ENCODE results near the gene USH1C.

The USH1C gene

GRCh38 chr11:17516551-17517150 is 27.6 kb downstream of the USH1C start:
- Histone ChIP-seq H3K27ac (ENCODE audit: insufficient read depth, low read length, poor library complexity, severe bottlenecking) (no peak overlapping the region), H3K4me3 (ENCODE audit: insufficient read depth, low read depth, low read length, poor library complexity, severe bottlenecking) (no peak overlapping the region), H3K27me3 (replicated peaks; ENCODE audit: control insufficient read depth, insufficient read depth, low read length, poor library complexity, severe bottlenecking) (no peaks in the 10 kb centered on the region), H3K9me3 (ENCODE audit: control insufficient read depth, low read length) (no peaks in the 10 kb centered on the region), H3K4me1 (ENCODE audit: control insufficient read depth, insufficient read depth, low read length, poor library complexity, severe bottlenecking) (no peaks in the 10 kb centered on the region), H3K36me3 (ENCODE audit: control insufficient read depth, insufficient read depth, low read length) (no peaks in the 10 kb centered on the region)
- no peak for DNase-seq

GRCh38 chr11:17515443-17516176 is 28.6 kb downstream of the USH1C start:
- Histone ChIP-seq H3K36me3 (ENCODE audit: control insufficient read depth, insufficient read depth, low read length) (no peaks in the 10 kb centered on the region), H3K27ac (ENCODE audit: insufficient read depth, low read length, poor library complexity, severe bottlenecking) (no peak overlapping the region)

GRCh38 chr11:17514476-17514875 is 29.7 kb downstream of the USH1C start:
- no peaks in the 10 kb centered on the region for H3K9me3 ChIP-seq (ENCODE audit: control insufficient read depth, low read length)
- H3K27me3 ChIP-seq (replicated peaks; ENCODE audit: control insufficient read depth, insufficient read depth, low read length, poor library complexity, severe bottlenecking): no peaks in the 10 kb centered on the region
- H3K4me3 ChIP-seq (ENCODE audit: insufficient read depth, low read depth, low read length, poor library complexity, severe bottlenecking): no peak overlapping the region
- no peak for DNase-seq
- no peak overlapping the region for H3K27ac ChIP-seq (ENCODE audit: insufficient read depth, low read length, poor library complexity, severe bottlenecking)
- no peaks in the 10 kb centered on the region for H3K36me3 ChIP-seq (ENCODE audit: control insufficient read depth, insufficient read depth, low read length)
- H3K4me1 ChIP-seq (ENCODE audit: control insufficient read depth, insufficient read depth, low read length, poor library complexity, severe bottlenecking): no peaks in the 10 kb centered on the region

More at GRCh38 chr11:17515443-17516176, 28.6 kb downstream of the USH1C start:
- Histone ChIP-seq H3K9me3 (ENCODE audit: control insufficient read depth, low read length) (no peaks in the 10 kb centered on the region), H3K4me3 (ENCODE audit: insufficient read depth, low read depth, low read length, poor library complexity, severe bottlenecking) (no peak overlapping the region), H3K4me1 (ENCODE audit: control insufficient read depth, insufficient read depth, low read length, poor library complexity, severe bottlenecking) (no peaks in the 10 kb centered on the region), H3K27me3 (replicated peaks; ENCODE audit: control insufficient read depth, insufficient read depth, low read length, poor library complexity, severe bottlenecking) (no peaks in the 10 kb centered on the region)
- DNase-seq: no peak

GRCh38 chr11:17513853-17514252 is 30.4 kb downstream of the USH1C start:
- Histone ChIP-seq H3K4me3 (ENCODE audit: insufficient read depth, low read depth, low read length, poor library complexity, severe bottlenecking) (no peak overlapping the region), H3K4me1 (ENCODE audit: control insufficient read depth, insufficient read depth, low read length, poor library complexity, severe bottlenecking) (no peaks in the 10 kb centered on the region), H3K27me3 (replicated peaks; ENCODE audit: control insufficient read depth, insufficient read depth, low read length, poor library complexity, severe bottlenecking) (no peaks in the 10 kb centered on the region), H3K36me3 (ENCODE audit: control insufficient read depth, insufficient read depth, low read length) (no peaks in the 10 kb centered on the region), H3K9me3 (ENCODE audit: control insufficient read depth, low read length) (no peaks in the 10 kb centered on the region), H3K27ac (ENCODE audit: insufficient read depth, low read length, poor library complexity, severe bottlenecking) (no peak overlapping the region)
- DNase-seq: no peak

- DNase-seq: no peak
- no peak overlapping the region for H3K4me3 ChIP-seq (ENCODE audit: insufficient read depth, low read depth, low read length, poor library complexity, severe bottlenecking)
- no peaks in the 10 kb centered on the region for H3K27me3 ChIP-seq (replicated peaks; ENCODE audit: control insufficient read depth, insufficient read depth, low read length, poor library complexity, severe bottlenecking)
- H3K4me1 ChIP-seq (ENCODE audit: control insufficient read depth, insufficient read depth, low read length, poor library complexity, severe bottlenecking): no peaks in the 10 kb centered on the region
- no peaks in the 10 kb centered on the region for H3K36me3 ChIP-seq (ENCODE audit: control insufficient read depth, insufficient read depth, low read length)
- no peaks in the 10 kb centered on the region for H3K9me3 ChIP-seq (ENCODE audit: control insufficient read depth, low read length)
- no peak overlapping the region for H3K27ac ChIP-seq (ENCODE audit: insufficient read depth, low read length, poor library complexity, severe bottlenecking)
Observed at GRCh38 chr11:17512101-17512500, 32.1 kb downstream of the USH1C start.

GRCh38 chr11:17511571-17511970 is 32.6 kb downstream of the USH1C start:
- Histone ChIP-seq H3K36me3 (ENCODE audit: control insufficient read depth, insufficient read depth, low read length) (no peaks in the 10 kb centered on the region), H3K27me3 (replicated peaks; ENCODE audit: control insufficient read depth, insufficient read depth, low read length, poor library complexity, severe bottlenecking) (no peaks in the 10 kb centered on the region), H3K27ac (ENCODE audit: insufficient read depth, low read length, poor library complexity, severe bottlenecking) (no peak overlapping the region), H3K9me3 (ENCODE audit: control insufficient read depth, low read length) (no peaks in the 10 kb centered on the region), H3K4me1 (ENCODE audit: control insufficient read depth, insufficient read depth, low read length, poor library complexity, severe bottlenecking) (no peaks in the 10 kb centered on the region), H3K4me3 (ENCODE audit: insufficient read depth, low read depth, low read length, poor library complexity, severe bottlenecking) (no peak overlapping the region)
- no peak for DNase-seq

- no peak for DNase-seq
- no peaks in the 10 kb centered on the region for H3K36me3 ChIP-seq (ENCODE audit: control insufficient read depth, insufficient read depth, low read length)
- H3K4me3 ChIP-seq (ENCODE audit: insufficient read depth, low read depth, low read length, poor library complexity, severe bottlenecking): no peak overlapping the region
- no peak overlapping the region for H3K27ac ChIP-seq (ENCODE audit: insufficient read depth, low read length, poor library complexity, severe bottlenecking)
- H3K4me1 ChIP-seq (ENCODE audit: control insufficient read depth, insufficient read depth, low read length, poor library complexity, severe bottlenecking): no peaks in the 10 kb centered on the region
- H3K9me3 ChIP-seq (ENCODE audit: control insufficient read depth, low read length): no peaks in the 10 kb centered on the region
- no peaks in the 10 kb centered on the region for H3K27me3 ChIP-seq (replicated peaks; ENCODE audit: control insufficient read depth, insufficient read depth, low read length, poor library complexity, severe bottlenecking)
Observed at GRCh38 chr11:17510507-17511206, 33.6 kb downstream of the USH1C start.

- no peaks in the 10 kb centered on the region for H3K4me1 ChIP-seq (ENCODE audit: control insufficient read depth, insufficient read depth, low read length, poor library complexity, severe bottlenecking)
- no peaks in the 10 kb centered on the region for H3K36me3 ChIP-seq (ENCODE audit: control insufficient read depth, insufficient read depth, low read length)
- no peak for DNase-seq
- no peak overlapping the region for H3K4me3 ChIP-seq (ENCODE audit: insufficient read depth, low read depth, low read length, poor library complexity, severe bottlenecking)
- no peaks in the 10 kb centered on the region for H3K27me3 ChIP-seq (replicated peaks; ENCODE audit: control insufficient read depth, insufficient read depth, low read length, poor library complexity, severe bottlenecking)
- no peaks in the 10 kb centered on the region for H3K9me3 ChIP-seq (ENCODE audit: control insufficient read depth, low read length)
- H3K27ac ChIP-seq (ENCODE audit: insufficient read depth, low read length, poor library complexity, severe bottlenecking): no peak overlapping the region
Observed at GRCh38 chr11:17508791-17509190, 35.4 kb downstream of the USH1C start.

- no peaks in the 10 kb centered on the region for H3K9me3 ChIP-seq (ENCODE audit: control insufficient read depth, low read length)
- no peak for DNase-seq
- H3K4me1 ChIP-seq (ENCODE audit: control insufficient read depth, insufficient read depth, low read length, poor library complexity, severe bottlenecking): no peaks in the 10 kb centered on the region
- H3K27me3 ChIP-seq (replicated peaks; ENCODE audit: control insufficient read depth, insufficient read depth, low read length, poor library complexity, severe bottlenecking): no peaks in the 10 kb centered on the region
- H3K36me3 ChIP-seq (ENCODE audit: control insufficient read depth, insufficient read depth, low read length): no peaks in the 10 kb centered on the region
- H3K27ac ChIP-seq (ENCODE audit: insufficient read depth, low read length, poor library complexity, severe bottlenecking): no peak overlapping the region
- no peak overlapping the region for H3K4me3 ChIP-seq (ENCODE audit: insufficient read depth, low read depth, low read length, poor library complexity, severe bottlenecking)
Observed at GRCh38 chr11:17508306-17508705, 35.9 kb downstream of the USH1C start.

- no peak overlapping the region for H3K4me3 ChIP-seq (ENCODE audit: insufficient read depth, low read depth, low read length, poor library complexity, severe bottlenecking)
- no peaks in the 10 kb centered on the region for H3K27me3 ChIP-seq (replicated peaks; ENCODE audit: control insufficient read depth, insufficient read depth, low read length, poor library complexity, severe bottlenecking)
- no peaks in the 10 kb centered on the region for H3K36me3 ChIP-seq (ENCODE audit: control insufficient read depth, insufficient read depth, low read length)
- H3K9me3 ChIP-seq (ENCODE audit: control insufficient read depth, low read length): no peaks in the 10 kb centered on the region
- DNase-seq: no peak
- no peaks in the 10 kb centered on the region for H3K4me1 ChIP-seq (ENCODE audit: control insufficient read depth, insufficient read depth, low read length, poor library complexity, severe bottlenecking)
- H3K27ac ChIP-seq (ENCODE audit: insufficient read depth, low read length, poor library complexity, severe bottlenecking): no peak overlapping the region
Observed at GRCh38 chr11:17507773-17508172, 36.4 kb downstream of the USH1C start.

All from effector memory CD4-positive, alpha-beta T cell (primary cell).